Endothelial cell of umbilical vein (primary cell): ENCODE data around the gene PPP1R3F. TPM values are rescaled to one million over a fixed set of nuclear protein-coding genes. Genes with fewer than 3 reads are reported as not detected.

ENCODE experiments used
- BruUV-seq: library from RNA; stranded (reverse); fragments of 400-500 nt; replicated peaks from 2 replicates; lab custom pipeline; 2021; lab: Mats Ljungman, UMichigan
- CTCF ChIA-PET: fragments of 300-600, 350-600 bp; sonication (Branson Sonifier 250); formaldehyde crosslinking; loops from one replicate; lab custom pipeline; 2021; ENCODE audit warnings: antibody characterized with exemption, inconsistent platforms; lab: Charles Lee
- POLR2A ChIA-PET: fragments of 300-600, 350-600 bp; sonication (Branson Sonifier 250); formaldehyde crosslinking; loops from one replicate; lab custom pipeline; 2021; ENCODE audit warnings: antibody characterized with exemption, inconsistent platforms; lab: Charles Lee
- DNase-seq: peaks from one replicate; pipeline ENCODE4 v3.0.0-alpha.2; 2011; ENCODE audit warnings: low read depth, low spot score
- FAIRE-seq: peaks from 2 replicates; lab custom pipeline; 2011; peaks lifted over from hg19 to GRCh38; lab: Jason Lieb, UNC
- H2AFZ ChIP-seq: 2 replicates; pipeline ENCODE4 v1.6.0; 2012; ENCODE audit warnings: low read depth, low read length, control low read depth, inconsistent platforms
- H3K27ac ChIP-seq: 2 replicates; pipeline ENCODE4 v1.5.1; 2011; ENCODE audit warnings: low read depth, mild to moderate bottlenecking, control low read depth, low read length, moderate library complexity; ENCODE audit not compliant: insufficient read depth
- H3K27me3 ChIP-seq, 2 experiments: 2 replicates each; pipeline versions ENCODE4 v1.6.0 to v1.6.1; 2011; ENCODE audit warnings: low read length in 2 of 2, mixed read lengths in 1 of 2; ENCODE audit not compliant: control insufficient read depth in 2 of 2, insufficient read depth in 2 of 2
- H3K36me3 ChIP-seq, 2 experiments: 2 replicates in 1 of 2; 3 replicates in 1 of 2; pipeline ENCODE4 v1.5.1; 2011; ENCODE audit warnings: low read length in 2 of 2, mild to moderate bottlenecking in 1 of 2, moderate library complexity in 1 of 2; ENCODE audit not compliant: control insufficient read depth in 2 of 2, insufficient read depth in 2 of 2; ENCODE audit errors: extremely low read depth in 1 of 2
- H3K4me1 ChIP-seq: 3 replicates; pipeline ENCODE4 v1.5.1; 2011; ENCODE audit warnings: mild to moderate bottlenecking, low read length; ENCODE audit not compliant: control insufficient read depth, insufficient read depth; ENCODE audit errors: extremely low read depth
- H3K4me2 ChIP-seq: 2 replicates; pipeline ENCODE4 v1.6.1; 2011; ENCODE audit warnings: low read length, control low read depth, mixed read lengths; ENCODE audit not compliant: insufficient read depth
- H3K4me3 ChIP-seq, 3 experiments: fragments of 200-600 bp in 1 of 3; sonication (generic), shearing (Covaris generic) in 1 of 3; replicated peaks in 1 of 3; 2 replicates each; pipeline ENCODE4 v1.5.1; 2011 to 2016; ENCODE audit warnings: control low read depth in 3 of 3, low read length in 3 of 3, mild to moderate bottlenecking in 2 of 3, inconsistent platforms in 1 of 3, low read depth in 1 of 3, moderate library complexity in 1 of 3; ENCODE audit not compliant: insufficient read depth in 1 of 3
- H3K79me2 ChIP-seq: 2 replicates; pipeline ENCODE4 v1.6.0; 2012; ENCODE audit warnings: low read length, inconsistent platforms; ENCODE audit not compliant: control insufficient read depth, insufficient read depth
- H3K9ac ChIP-seq: replicated peaks from 2 replicates; pipeline ENCODE3; 2011; ENCODE audit warnings: low read length, control low read depth; ENCODE audit not compliant: insufficient read depth; ENCODE audit errors: extremely low read depth
- H3K9me1 ChIP-seq: replicated peaks from 3 replicates; pipeline ENCODE4 v1.6.0; 2011; ENCODE audit warnings: mild to moderate bottlenecking, low read length; ENCODE audit not compliant: control insufficient read depth, insufficient read depth; ENCODE audit errors: extremely low read depth
- H3K9me3 ChIP-seq: replicated peaks from 2 replicates; pipeline ENCODE4 v1.5.1; 2012; ENCODE audit warnings: low read length, inconsistent platforms; ENCODE audit not compliant: control insufficient read depth, insufficient read depth
- H4K20me1 ChIP-seq: replicated peaks from 2 replicates; pipeline ENCODE3; 2011; ENCODE audit warnings: mild to moderate bottlenecking, low read length; ENCODE audit not compliant: control insufficient read depth, insufficient read depth; ENCODE audit errors: extremely low read depth
- EZH2 ChIP-seq: IDR thresholded peaks from 2 replicates; pipeline ENCODE4 v1.6.1; 2012; ENCODE audit warnings: borderline replicate concordance, low read depth, mild to moderate bottlenecking, moderate library complexity, low read length, inconsistent platforms; ENCODE audit not compliant: severe bottlenecking
- FOS ChIP-seq: IDR thresholded peaks from 2 replicates; pipeline ENCODE4 v1.6.1; 2011; ENCODE audit warnings: mild to moderate bottlenecking, low read length, moderate library complexity, borderline replicate concordance; ENCODE audit not compliant: insufficient read depth
- GATA2 ChIP-seq: IDR thresholded peaks from 2 replicates; pipeline ENCODE4 v1.7.0; 2011; ENCODE audit warnings: low read depth, mild to moderate bottlenecking, moderate library complexity, mixed read lengths, low read length; ENCODE audit not compliant: insufficient read length, insufficient read depth
- JUN ChIP-seq: IDR thresholded peaks from 2 replicates; pipeline ENCODE4 v1.6.1; 2011; ENCODE audit warnings: borderline replicate concordance, low read depth; ENCODE audit not compliant: insufficient read length, insufficient read depth
- MYC ChIP-seq: IDR thresholded peaks from one replicate; pipeline ENCODE4 v1.6.1; 2011; ENCODE audit warnings: mild to moderate bottlenecking, low read depth, low read length
- POLR2A ChIP-seq: IDR thresholded peaks from 2 replicates; pipeline ENCODE4 v1.6.1; 2012; ENCODE audit warnings: low read depth, mild to moderate bottlenecking, control low read depth, low read length
- POLR2AphosphoS5 ChIP-seq: IDR thresholded peaks from 2 replicates; pipeline ENCODE4 v1.6.1; 2012; ENCODE audit warnings: low read depth, mild to moderate bottlenecking, control low read depth, low read length, moderate library complexity; ENCODE audit not compliant: insufficient read depth
- dilution Hi-C: fragments of 300-500 bp; cut with MboI; formaldehyde crosslinking; loops from one replicate; pipeline ENCODE4 v1.15.0; 2019; ENCODE audit warnings: low sequenced_read_pairs; ENCODE audit not compliant: extremely low pct_ligation_motif_present
- intact Hi-C: fragments of 100-400 bp; cut with micrococcal nuclease; formaldehyde crosslinking; loops from one replicate; pipeline ENCODE4 v1.10.0; 2022
- polyA plus RNA-seq, 4 experiments: library from polyadenylated mRNA; depleted of rRNA in 3 of 4; stranded (reverse) in 3 of 4; unstranded in 1 of 4; fragments of >200 nt; gene quantifications; 2 replicates each; pipeline versions ENCODE4 v1.2.1 to v1.2.3, GENCODE V29; 2011 to 2012; ENCODE audit warnings: missing spikeins in 1 of 4
- total RNA-seq: library from RNA; stranded (reverse); gene quantifications from 2 replicates; pipeline ENCODE4 v1.2.3, GENCODE V29; 2021
- TF ChIP-seq, protein P1 (sequence below), 2 donors: IDR thresholded peaks; 1 replicate in 1 of 2; 2 replicates in 1 of 2; pipeline ENCODE4 v1.5.1; 2011; ENCODE audit warnings: low read length in 2 of 2, mild to moderate bottlenecking in 2 of 2, moderate library complexity in 2 of 2, control low read depth in 1 of 2, inconsistent platforms in 1 of 2, low read depth in 1 of 2; ENCODE audit not compliant: insufficient read depth in 1 of 2; ENCODE audit errors: extremely low read depth in 1 of 2
- TF ChIP-seq, protein P2 (sequence below): IDR thresholded peaks from 2 replicates; pipeline ENCODE4 v1.6.1; 2011; ENCODE audit not compliant: insufficient read depth, insufficient read length

PPP1R3F gene
- total and polyA plus RNA-seq, 2 donors (not counting 3 experiments of a cell fraction or from before 2014, with no cell fraction given) = 1.5 to 2.5 TPM

DNA sequence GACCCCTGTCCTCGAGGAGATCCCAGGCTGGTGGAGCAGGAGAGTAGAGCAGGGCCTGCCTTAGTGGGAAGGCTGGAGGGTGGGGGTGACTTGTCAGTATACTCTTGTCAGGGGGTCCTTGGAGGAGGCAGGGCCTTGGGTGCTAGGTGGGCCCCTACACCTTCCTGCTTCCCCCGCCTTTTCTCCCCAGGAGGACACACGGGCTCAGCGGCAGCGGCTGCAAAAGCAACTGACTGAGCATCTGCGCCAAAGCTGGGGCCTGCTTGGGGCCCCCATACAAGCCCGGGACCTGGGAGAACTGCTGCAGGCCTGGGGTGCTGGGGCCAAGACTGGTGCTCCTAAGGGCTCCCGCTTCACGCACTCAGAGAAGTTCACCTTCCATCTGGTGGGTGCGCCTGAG is 23.1 kb upstream of the PPP1R3F start:
- Histone ChIP-seq H3K9me3 (no peaks in the 10 kb centered on the region), H3K4me1 (peaks cover 3% of the 10 kb centered on the region), H3K36me3 (peaks cover 0 to 9% of the 10 kb centered on the region in 2 experiments), H3K4me3 (no peak overlapping the region), H3K9ac (no peak overlapping the region), H4K20me1 (no peaks in the 10 kb centered on the region), H3K4me2 (no peak overlapping the region), H2AFZ (no peak overlapping the region), H3K79me2 (no peaks in the 10 kb centered on the region), H3K9me1 (no peaks in the 10 kb centered on the region), H3K27me3 (no peaks in the 10 kb centered on the region), H3K27ac (no peak overlapping the region)
- TF ChIP-seq POLR2A = no peak
- no peak for TF ChIP-seq GATA2
- TF ChIP-seq, protein P1, sequence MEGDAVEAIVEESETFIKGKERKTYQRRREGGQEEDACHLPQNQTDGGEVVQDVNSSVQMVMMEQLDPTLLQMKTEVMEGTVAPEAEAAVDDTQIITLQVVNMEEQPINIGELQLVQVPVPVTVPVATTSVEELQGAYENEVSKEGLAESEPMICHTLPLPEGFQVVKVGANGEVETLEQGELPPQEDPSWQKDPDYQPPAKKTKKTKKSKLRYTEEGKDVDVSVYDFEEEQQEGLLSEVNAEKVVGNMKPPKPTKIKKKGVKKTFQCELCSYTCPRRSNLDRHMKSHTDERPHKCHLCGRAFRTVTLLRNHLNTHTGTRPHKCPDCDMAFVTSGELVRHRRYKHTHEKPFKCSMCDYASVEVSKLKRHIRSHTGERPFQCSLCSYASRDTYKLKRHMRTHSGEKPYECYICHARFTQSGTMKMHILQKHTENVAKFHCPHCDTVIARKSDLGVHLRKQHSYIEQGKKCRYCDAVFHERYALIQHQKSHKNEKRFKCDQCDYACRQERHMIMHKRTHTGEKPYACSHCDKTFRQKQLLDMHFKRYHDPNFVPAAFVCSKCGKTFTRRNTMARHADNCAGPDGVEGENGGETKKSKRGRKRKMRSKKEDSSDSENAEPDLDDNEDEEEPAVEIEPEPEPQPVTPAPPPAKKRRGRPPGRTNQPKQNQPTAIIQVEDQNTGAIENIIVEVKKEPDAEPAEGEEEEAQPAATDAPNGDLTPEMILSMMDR (IDR thresholded peaks at IDR 0.05; ENCODE audit: extremely low read depth in 1 of 2, insufficient read depth in 1 of 2, low read depth in 1 of 2, low read length in 2 of 2) = no peak
- TF ChIP-seq, protein P2, sequence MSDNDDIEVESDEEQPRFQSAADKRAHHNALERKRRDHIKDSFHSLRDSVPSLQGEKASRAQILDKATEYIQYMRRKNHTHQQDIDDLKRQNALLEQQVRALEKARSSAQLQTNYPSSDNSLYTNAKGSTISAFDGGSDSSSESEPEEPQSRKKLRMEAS = no peak
- no peak for TF ChIP-seq EZH2
- DNase-seq (no peak), FAIRE-seq (no peak)
- intact Hi-C loops = no loop called here
- dilution Hi-C loops = no loop called here
- ChIA-PET CTCF (no interaction called here), POLR2A (no interaction called here)
- BruUV-seq = no TSS peak

DNA sequence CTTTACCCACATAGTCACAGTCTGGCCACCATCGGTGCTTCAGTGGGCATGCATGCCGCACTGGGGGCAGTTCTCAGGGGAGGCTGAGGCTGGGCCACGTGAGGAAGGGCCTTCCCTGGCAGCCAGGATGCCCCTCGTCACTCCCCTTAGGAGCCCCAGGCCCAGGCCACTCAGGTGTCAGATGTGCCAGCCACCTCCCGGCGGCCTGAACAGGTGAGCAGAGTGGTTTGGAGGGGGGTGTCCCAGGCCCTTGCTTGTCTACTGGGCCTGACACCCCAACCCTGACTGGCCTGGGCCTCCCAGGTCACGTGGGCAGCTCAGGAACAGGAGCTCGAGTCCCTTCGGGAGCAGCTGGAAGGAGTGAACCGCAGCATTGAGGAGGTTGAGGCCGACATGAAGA is 22.2 kb upstream of the PPP1R3F start:
- POLR2A ChIA-PET = no interaction called here
- Histone ChIP-seq H3K9me1 (no peaks in the 10 kb centered on the region), H3K4me1 (peaks cover 3% of the 10 kb centered on the region), H4K20me1 (no peaks in the 10 kb centered on the region), H3K9ac (no peak overlapping the region), H2AFZ (no peak overlapping the region), H3K4me3 (no peak overlapping the region), H3K79me2 (no peaks in the 10 kb centered on the region), H3K9me3 (no peaks in the 10 kb centered on the region), H3K27me3 (no peaks in the 10 kb centered on the region), H3K27ac (no peak overlapping the region), H3K36me3 (peaks cover 0 to 9% of the 10 kb centered on the region in 2 experiments), H3K4me2 (no peak overlapping the region)
- no TSS peak for BruUV-seq
- no peak for FAIRE-seq
- CTCF ChIA-PET = no interaction called here
- dilution Hi-C loops = no loop called here
- TF ChIP-seq, protein P1 (IDR thresholded peaks at IDR 0.05; ENCODE audit: extremely low read depth in 1 of 2, insufficient read depth in 1 of 2, low read depth in 1 of 2, low read length in 2 of 2) = no peak
- TF ChIP-seq JUN (no peak), MYC (no peak), FOS (no peak), POLR2AphosphoS5 (no peak), POLR2A (no peak), EZH2 (no peak)
- TF ChIP-seq, protein P2 = no peak
- no peak for DNase-seq
- intact Hi-C loops = no loop called here
